GM18498 (cell line): Measurements from ENCODE around the gene PATL2.
A peak's percentile ranks its signal among the peaks of the same experiment; 100 is the strongest.
"Not testable (repeated sequence)": the region's sequence is repeated elsewhere in the genome, so short reads cannot be mapped to it uniquely, and the experiment has no call there.

Source experiments
- ATAC-seq: cut with Tn5 transposase; IDR thresholded peaks from one replicate; pipeline ENCODE4 v1.9.1; 2021; ENCODE audit warnings: mild to moderate bottlenecking, moderate library complexity; ENCODE audit not compliant: unreplicated experiment

The PATL2 gene

GRCh38 chr15:44694416-44694815 is 16.7 kb downstream of the PATL2 start:
- no peak for ATAC-seq

DNA sequence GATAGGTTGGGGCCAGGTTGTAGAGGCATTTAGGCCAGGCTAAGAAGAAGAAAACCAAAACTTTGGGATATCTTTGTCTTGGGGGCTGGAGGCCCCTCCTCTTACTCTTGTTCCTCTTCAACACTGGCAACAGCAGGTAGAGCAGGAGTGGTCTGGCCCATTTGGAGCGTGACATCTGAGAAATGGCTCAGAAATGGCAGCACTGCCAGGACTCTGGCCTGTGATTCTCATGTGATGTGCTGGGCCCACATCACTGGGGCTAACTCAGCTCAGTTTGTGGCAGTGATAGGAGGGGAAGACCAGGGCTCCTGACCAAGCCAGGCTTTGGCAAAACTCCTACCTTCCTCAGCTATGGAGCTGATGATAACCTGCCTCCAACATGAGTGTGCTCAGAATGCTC is 18.5 kb downstream of the PATL2 start:
- no peak for ATAC-seq

- not testable (repeated sequence) for ATAC-seq
These were observed 20.9 kb downstream of the PATL2 start for GRCh38 chr15:44690245-44690644.

- ATAC-seq = not testable (repeated sequence)
These were observed 21.8 kb downstream of the PATL2 start for GRCh38 chr15:44689318-44689717.

DNA sequence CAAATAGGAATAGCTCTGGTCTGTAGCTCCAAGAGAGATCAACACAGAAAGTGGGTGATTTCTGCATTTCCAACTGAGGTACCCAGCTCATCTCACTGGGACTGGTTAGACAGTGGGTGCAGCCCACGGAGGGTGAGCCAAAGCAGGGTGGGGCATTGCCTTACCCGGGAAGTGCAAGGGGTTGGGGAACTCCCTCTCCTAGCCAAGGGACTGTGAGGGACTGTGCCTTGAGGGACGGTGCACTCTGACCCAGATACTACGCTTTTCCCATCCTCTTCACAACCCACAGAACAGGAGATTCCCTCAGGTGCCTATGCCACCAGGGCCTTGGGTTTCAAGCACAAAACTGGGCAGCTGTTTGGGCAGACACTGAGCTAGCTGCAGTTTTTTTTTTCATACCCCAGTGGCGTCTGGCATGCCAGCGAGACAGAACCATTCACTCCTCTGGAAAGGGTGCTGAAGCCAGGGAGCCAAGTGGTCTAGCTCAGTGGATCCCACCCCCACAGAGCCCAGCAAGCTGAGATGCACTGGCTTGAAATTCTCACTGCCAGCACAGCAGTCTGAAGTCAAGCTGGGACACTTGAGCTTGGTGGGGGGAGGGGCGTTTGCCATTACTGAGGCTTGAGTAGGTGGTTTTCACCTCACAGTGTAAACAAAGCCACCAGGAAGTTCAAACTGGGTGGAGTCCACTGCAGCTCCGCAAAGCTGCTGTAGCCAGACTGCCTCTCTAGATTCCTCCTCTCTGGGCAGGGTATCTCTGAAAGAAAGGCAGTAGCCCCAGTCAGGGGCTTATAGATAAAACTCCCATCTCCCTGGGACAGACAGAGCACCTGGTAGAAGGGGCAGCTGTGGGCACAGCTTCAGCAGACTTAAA is 28.1 kb downstream of the PATL2 start:
- not testable (repeated sequence) for ATAC-seq

- no peak for ATAC-seq
These were observed 28.9 kb downstream of the PATL2 start for GRCh38 chr15:44682211-44682610.

DNA sequence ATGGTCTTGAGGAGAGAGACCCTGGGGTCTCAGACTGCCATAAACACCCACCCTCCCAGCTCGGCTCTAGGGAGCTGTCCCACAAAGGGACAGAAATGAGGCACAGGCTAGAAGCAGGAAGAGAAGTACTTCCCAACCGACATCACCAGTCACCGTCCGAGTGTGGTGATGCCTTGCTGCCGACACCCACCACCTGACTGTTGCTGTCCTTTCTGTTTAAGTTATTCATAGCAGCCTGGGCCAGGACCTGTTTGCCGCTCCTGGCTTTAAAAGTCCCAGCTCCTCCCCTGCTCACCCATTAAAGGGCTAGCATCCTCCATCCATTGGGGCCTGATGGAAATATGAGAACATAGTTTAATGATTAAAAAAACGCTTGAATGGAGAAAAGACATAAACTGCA is 34.4 kb downstream of the PATL2 start:
- peak; percentile 42 for ATAC-seq

- no peak for ATAC-seq
These were observed 35.2 kb downstream of the PATL2 start for GRCh38 chr15:44675911-44676310.

GRCh38 chr15:44673639-44674038 is 37.5 kb downstream of the PATL2 start:
- no peak for ATAC-seq

DNA sequence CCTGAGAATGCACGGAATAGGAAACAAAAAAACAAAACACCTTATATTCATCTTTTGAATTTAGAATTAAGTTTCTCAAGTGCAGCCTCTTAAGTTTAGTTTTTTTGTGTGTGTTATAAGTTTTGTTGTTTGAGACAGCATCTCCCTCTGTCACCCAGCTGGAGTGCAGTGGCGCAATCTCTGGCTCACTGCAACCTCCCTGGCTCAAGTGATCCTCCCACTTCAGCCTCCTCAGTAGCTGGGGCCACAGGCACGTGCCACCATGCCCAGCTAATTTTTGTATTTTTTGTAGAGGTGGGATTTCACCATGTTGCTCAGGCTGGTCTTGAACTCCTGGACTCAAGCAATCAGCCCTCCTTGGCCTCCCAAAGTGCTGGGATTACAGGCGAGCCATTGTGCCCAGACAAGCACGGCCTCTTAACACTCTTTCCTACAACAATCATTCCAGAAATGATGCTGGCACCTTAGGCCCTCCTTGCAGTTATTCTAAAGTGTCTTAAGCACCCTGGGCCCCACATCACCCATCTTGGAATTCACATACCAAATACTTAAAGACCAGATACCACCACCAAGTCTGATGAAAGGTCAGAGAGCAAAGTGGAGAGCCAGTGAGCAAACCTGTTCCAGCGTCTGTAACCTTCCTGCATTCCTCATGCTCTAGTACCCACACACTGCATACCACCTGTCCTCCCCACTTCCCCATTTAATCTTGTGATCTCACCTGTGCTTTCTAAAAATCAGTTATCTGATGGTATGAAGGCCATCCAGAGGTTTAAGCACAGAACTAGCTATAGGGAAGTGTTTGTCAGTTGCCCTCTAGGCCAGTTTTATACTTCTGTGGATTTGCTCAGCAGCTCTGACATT is 40.8 kb downstream of the PATL2 start:
- no peak for ATAC-seq

- ATAC-seq = no peak
These were observed 42.2 kb downstream of the PATL2 start for GRCh38 chr15:44668921-44669320.

DNA sequence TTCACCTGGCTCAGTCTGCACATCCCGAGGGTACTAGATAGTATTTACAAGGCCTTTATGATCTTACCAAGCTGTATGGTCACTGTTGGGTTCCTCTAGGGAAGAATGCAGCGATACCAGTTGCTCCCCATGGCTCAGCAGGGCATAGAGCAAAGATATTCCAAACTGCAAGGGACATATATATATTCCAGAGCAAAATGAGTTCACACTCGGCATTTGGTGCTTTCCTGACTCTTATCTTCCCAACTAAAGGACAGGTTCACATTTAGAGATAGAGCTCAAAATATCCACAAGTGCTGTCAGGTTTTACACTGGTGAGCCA is 44.1 kb downstream of the PATL2 start:
- ATAC-seq = no peak

DNA sequence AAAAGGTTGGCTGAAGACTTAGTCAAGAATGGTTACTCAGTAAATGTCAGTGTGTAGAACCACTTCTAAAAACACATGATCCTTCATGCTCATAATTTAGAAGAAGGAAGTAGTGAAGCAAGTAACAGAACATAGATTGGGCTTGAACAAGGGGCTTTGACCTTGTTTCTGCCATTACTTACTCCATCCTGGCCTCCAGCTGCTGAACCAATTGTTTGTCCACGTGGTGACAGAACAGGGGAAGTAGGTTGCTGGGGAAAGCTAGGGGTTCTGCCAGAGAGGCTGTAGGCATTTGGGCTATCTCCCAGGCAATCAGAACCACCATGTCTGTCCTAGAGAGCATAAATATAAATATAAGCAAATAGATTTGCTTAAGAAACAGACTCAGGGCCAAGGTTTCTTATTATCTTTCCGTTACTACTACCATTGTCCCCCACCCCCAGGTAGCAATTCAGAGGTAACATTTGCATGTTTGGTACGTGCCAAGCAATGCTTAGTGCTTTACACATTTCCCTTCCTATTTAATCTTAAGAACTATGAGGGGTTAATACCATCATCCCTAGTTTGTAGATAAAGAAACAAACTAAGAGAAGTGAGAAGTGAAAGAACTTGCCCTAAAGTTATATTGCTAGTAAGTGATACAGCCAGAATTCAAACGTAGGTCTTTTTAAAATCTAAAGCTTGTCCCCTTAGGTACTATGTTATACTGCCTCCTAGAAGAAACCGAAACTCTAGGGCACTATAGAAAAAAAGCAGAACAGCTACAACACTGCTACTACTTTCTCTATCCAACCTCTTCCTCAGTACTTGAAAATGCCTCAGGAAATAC is 44.7 kb downstream of the PATL2 start:
- ATAC-seq = no peak

DNA sequence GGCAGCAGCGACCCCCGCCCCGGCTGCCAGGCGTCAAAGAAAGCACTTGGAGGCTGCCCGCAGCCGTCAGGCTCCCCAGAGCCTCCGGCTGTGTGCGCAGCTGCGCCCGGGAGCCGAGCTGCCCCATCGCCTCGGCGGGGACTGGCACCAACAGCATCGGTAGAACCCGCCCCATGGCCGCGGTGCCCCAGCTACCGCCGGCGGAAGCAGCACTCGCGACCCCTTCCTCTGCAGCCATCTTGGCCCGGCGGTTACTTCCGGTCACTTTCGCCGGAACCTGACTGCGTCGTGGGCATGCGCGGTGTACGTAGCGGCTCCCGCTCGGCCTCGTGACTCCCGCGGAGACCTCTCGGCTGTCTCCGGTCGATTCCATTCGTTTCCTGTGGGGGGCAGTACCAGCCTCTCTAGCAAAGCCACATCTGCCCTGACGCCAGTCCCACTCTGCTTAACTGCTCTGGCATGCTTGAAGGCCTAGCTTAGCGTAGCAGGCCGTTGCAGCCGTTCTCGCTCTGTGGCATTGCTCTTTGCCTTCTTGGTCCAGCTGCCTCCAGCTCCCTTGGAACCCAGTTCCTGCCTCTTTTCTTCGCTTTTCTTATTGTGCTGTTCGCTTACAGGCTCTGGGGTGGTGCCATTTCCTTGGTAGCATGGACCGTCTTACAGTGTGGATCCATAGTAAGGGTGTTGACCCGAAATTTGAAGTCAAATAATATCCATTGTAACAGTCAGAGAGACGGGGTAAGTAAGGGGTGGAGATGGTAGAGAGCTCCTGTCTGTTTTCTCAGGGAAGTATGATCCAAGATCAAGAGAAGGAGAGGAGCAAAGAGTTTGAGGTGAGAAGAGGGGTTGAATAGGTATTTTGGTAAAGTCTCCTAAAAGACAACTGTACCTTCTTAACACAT is 47.5 kb downstream of the PATL2 start, which contains the start of gene SPG11:
Gene SPG11 (minus strand): TSS at position 253 of the 899 bp plus-strand sequence. CDS start 15 bp downstream, at position 238.
- ATAC-seq = peak; percentile 78

DNA sequence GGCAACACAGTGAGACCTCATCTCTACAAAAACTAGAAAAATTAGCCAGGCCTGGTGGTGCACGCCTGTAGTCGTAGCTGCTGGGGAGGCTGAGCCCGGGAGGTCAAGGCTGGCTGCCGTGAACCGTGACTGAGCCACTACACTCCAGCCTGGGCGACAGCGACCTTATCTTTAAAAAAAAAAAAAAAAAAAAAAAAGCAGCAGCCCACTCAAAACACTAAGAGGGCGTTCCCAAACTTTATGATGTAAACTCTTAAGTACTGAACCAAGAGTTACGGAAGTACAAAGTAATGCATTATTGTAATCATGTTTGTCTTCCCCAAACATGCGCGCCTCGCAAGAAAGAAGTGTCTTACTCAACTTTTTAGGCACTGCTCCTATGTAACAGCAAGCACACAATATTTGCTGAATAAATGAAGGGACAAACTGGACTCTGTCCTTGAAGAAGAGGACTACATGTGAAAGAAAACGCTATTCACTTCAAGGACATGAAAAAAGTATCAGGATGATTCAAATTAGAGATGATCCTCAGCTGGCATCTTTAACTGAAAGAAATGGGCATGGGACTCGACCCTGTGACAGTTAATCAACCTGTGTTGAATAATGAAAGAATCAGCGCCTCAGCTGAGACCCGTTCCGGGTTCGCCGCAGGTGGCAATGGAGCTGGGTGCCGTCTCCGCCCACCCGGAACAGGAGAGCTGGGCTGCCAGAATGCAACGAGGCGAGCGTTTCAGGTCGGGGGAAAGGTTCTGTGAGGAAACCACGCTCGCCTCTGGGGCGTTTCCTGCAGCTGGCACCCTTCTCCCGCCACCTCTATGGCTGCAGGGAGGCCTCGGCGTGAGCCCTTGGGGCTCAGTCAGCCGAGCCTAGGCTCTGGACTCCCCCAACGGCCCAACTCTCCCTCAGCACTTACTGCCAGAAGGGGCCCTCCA is 48.4 kb downstream of the PATL2 start:
- peak; percentile 59 for ATAC-seq

GRCh38 chr15:44661576-44661975 is 49.5 kb downstream of the PATL2 start:
- no peak for ATAC-seq

DNA sequence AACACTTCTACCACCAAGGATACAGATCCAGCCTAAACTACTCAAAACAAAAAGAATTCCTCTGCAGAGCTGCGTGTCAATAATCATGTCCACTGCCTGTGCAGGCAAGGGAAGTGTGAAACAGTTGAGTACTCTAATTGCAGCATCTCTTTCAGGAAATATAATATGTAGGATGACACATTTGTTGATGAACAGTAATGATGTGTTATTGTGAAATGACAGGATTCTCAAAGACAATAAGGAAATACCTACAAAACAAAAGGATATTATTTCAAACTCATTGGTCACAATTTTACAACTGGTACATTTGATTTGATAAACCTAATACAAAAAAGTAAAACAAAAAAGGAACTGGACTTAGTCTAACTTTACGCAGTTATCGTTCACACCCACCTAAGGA is 52.1 kb downstream of the PATL2 start:
- ATAC-seq = no peak

- no peak for ATAC-seq
These were observed 53.7 kb downstream of the PATL2 start for GRCh38 chr15:44657378-44657777.

- no peak for ATAC-seq
These were observed 54.2 kb downstream of the PATL2 start for GRCh38 chr15:44656913-44657312.
